ACC112 (cell line): ENCODE results near the gene LAMA3.

Experiments
- H2AFZ ChIP-seq: fragments of 200-600 bp; sonication (generic); one replicate; pipeline ENCODE4 v1.6.0; 2017; ENCODE audit warnings: antibody characterized with exemption, low read length; ENCODE audit not compliant: unreplicated experiment
- H3K27ac ChIP-seq: fragments of 200-600 bp; sonication (generic); 2 replicates; pipeline ENCODE4 v1.5.1; 2014; ENCODE audit warnings: low read depth, mild to moderate bottlenecking, antibody characterized with exemption, low read length, moderate library complexity
- H3K27me3 ChIP-seq: fragments of 200-600 bp; sonication (generic); 2 replicates; pipeline ENCODE4 v1.6.1; 2014; ENCODE audit warnings: mild to moderate bottlenecking, antibody characterized with exemption, low read length, moderate library complexity, mixed read lengths; ENCODE audit not compliant: insufficient read depth
- H3K36me3 ChIP-seq: fragments of 200-600 bp; sonication (generic); 2 replicates; pipeline ENCODE4 v1.6.1; 2016; ENCODE audit warnings: mild to moderate bottlenecking, antibody characterized with exemption, low read length, moderate library complexity, mixed read lengths; ENCODE audit not compliant: insufficient read depth
- H3K4me1 ChIP-seq: fragments of 200-600 bp; sonication (generic); one replicate; pipeline ENCODE4 v1.6.1; 2016; ENCODE audit warnings: low read length, mixed read lengths; ENCODE audit not compliant: insufficient read depth, unreplicated experiment, control insufficient read depth
- H3K4me3 ChIP-seq: fragments of 200-600 bp; sonication (generic); 2 replicates; pipeline ENCODE4 v1.5.1; 2014; ENCODE audit warnings: mild to moderate bottlenecking, low read depth, low read length
- H3K79me2 ChIP-seq: fragments of 200-600 bp; sonication (generic); one replicate; pipeline ENCODE4 v1.6.0; 2016; ENCODE audit warnings: low read length; ENCODE audit not compliant: control insufficient read depth, unreplicated experiment, insufficient read depth

The LAMA3 gene

GRCh38 chr18:23983112-23983511, 293.9 kb downstream of the LAMA3 start:
- H2AFZ ChIP-seq, result peak overlapping the region; percentile 97
- no peaks in the 10 kb centered on the region for H3K27me3 ChIP-seq
- no peak overlapping the region for H3K4me3 ChIP-seq
- peak overlapping the region; percentile 27; the same call in 1 of the 2 replicates for H3K27ac ChIP-seq
- no peaks in the 10 kb centered on the region for H3K36me3 ChIP-seq
- peaks cover 13% of the 10 kb centered on the region for H3K4me1 ChIP-seq
- no peaks in the 10 kb centered on the region for H3K79me2 ChIP-seq

GRCh38 chr18:23986600-23987359, 297.5 kb downstream of the LAMA3 start:
- H2AFZ ChIP-seq, result no peak overlapping the region
- no peak overlapping the region for H3K27ac ChIP-seq
- H3K79me2 ChIP-seq, result no peaks in the 10 kb centered on the region
- H3K4me3 ChIP-seq, result no peak overlapping the region
- H3K36me3 ChIP-seq, result no peaks in the 10 kb centered on the region
- H3K27me3 ChIP-seq, result no peaks in the 10 kb centered on the region
- H3K4me1 ChIP-seq, result peaks cover 11% of the 10 kb centered on the region

GRCh38 chr18:23990474-23991410, 301.5 kb downstream of the LAMA3 start:
- peaks cover 8% of the 10 kb centered on the region for H3K4me1 ChIP-seq
- H3K4me3 ChIP-seq, result no peak overlapping the region
- no peaks in the 10 kb centered on the region for H3K36me3 ChIP-seq
- H3K79me2 ChIP-seq, result no peaks in the 10 kb centered on the region
- no peaks in the 10 kb centered on the region for H3K27me3 ChIP-seq
- no peak overlapping the region for H3K27ac ChIP-seq
- H2AFZ ChIP-seq, result no peak overlapping the region

- no peaks in the 10 kb centered on the region for H3K27me3 ChIP-seq
- H3K79me2 ChIP-seq, result no peaks in the 10 kb centered on the region
- H3K4me1 ChIP-seq, result peaks cover 8% of the 10 kb centered on the region
- H3K4me3 ChIP-seq, result no peak overlapping the region
- H3K27ac ChIP-seq, result no peak overlapping the region
- no peak overlapping the region for H2AFZ ChIP-seq
- H3K36me3 ChIP-seq, result no peaks in the 10 kb centered on the region
These were observed 303.1 kb downstream of the LAMA3 start for GRCh38 chr18:23992089-23992940.

GRCh38 chr18:23992941-23993280, 303.7 kb downstream of the LAMA3 start:
- no peaks in the 10 kb centered on the region for H3K79me2 ChIP-seq
- H3K4me3 ChIP-seq, result no peak overlapping the region
- H3K27me3 ChIP-seq, result no peaks in the 10 kb centered on the region
- H2AFZ ChIP-seq, result no peak overlapping the region
- peaks cover 8% of the 10 kb centered on the region for H3K4me1 ChIP-seq
- no peak overlapping the region for H3K27ac ChIP-seq
- H3K36me3 ChIP-seq, result no peaks in the 10 kb centered on the region

GRCh38 chr18:23994361-23994902, 305.2 kb downstream of the LAMA3 start:
- H3K27me3 ChIP-seq, result no peaks in the 10 kb centered on the region
- H3K36me3 ChIP-seq, result no peaks in the 10 kb centered on the region
- H3K27ac ChIP-seq, result peak overlapping the region; percentile 68
- no peaks in the 10 kb centered on the region for H3K79me2 ChIP-seq
- peaks cover 8% of the 10 kb centered on the region for H3K4me1 ChIP-seq
- H2AFZ ChIP-seq, result peak overlapping the region; percentile 11
- H3K4me3 ChIP-seq, result peak overlapping the region; percentile 48

GRCh38 chr18:23995180-23995579, 305.9 kb downstream of the LAMA3 start:
- H3K4me3 ChIP-seq, result no peak overlapping the region
- no peak overlapping the region for H2AFZ ChIP-seq
- H3K27me3 ChIP-seq, result no peaks in the 10 kb centered on the region
- H3K36me3 ChIP-seq, result no peaks in the 10 kb centered on the region
- no peak overlapping the region for H3K27ac ChIP-seq
- H3K79me2 ChIP-seq, result no peaks in the 10 kb centered on the region
- H3K4me1 ChIP-seq, result peaks cover 8% of the 10 kb centered on the region

GRCh38 chr18:23998018-23998417, 308.8 kb downstream of the LAMA3 start:
- H3K27ac ChIP-seq, result no peak overlapping the region
- no peak overlapping the region for H2AFZ ChIP-seq
- no peaks in the 10 kb centered on the region for H3K79me2 ChIP-seq
- no peak overlapping the region for H3K4me3 ChIP-seq
- no peaks in the 10 kb centered on the region for H3K27me3 ChIP-seq
- no peaks in the 10 kb centered on the region for H3K36me3 ChIP-seq
- H3K4me1 ChIP-seq, result peaks cover 8% of the 10 kb centered on the region

GRCh38 chr18:23998820-23999219, 309.6 kb downstream of the LAMA3 start:
- H3K4me1 ChIP-seq, result peaks cover 6% of the 10 kb centered on the region
- H3K27ac ChIP-seq, result no peak overlapping the region
- no peak overlapping the region for H3K4me3 ChIP-seq
- no peaks in the 10 kb centered on the region for H3K27me3 ChIP-seq
- H3K79me2 ChIP-seq, result no peaks in the 10 kb centered on the region
- H3K36me3 ChIP-seq, result no peaks in the 10 kb centered on the region
- H2AFZ ChIP-seq, result no peak overlapping the region
